ENCODE results near the gene PERP.

PERP gene

GRCh38 chr6:138052783-138053182 is 54.4 kb downstream of the PERP start:
- no peak for DNase-seq (ENCODE audit: low read depth in 2 of 2)

- no peak for DNase-seq (ENCODE audit: low read depth in 2 of 2)
Observed at GRCh38 chr6:138044972-138045371, 62.2 kb downstream of the PERP start.

GRCh38 chr6:138044458-138044857 is 62.8 kb downstream of the PERP start:
- no peak for DNase-seq (ENCODE audit: low read depth in 2 of 2)
